SK-N-MC (cell line): Measurements from ENCODE around the gene DDX51.

Source experiments
- DNase-seq: peaks from one replicate; pipeline ENCODE4 v3.0.0-alpha.2; 2011; ENCODE audit warnings: low read depth, low spot score
- H3K27ac ChIP-seq: fragments of 200-600 bp; sonication (generic); 2 replicates; pipeline ENCODE4 v1.5.1; 2016; ENCODE audit warnings: mixed run types
- H3K36me3 ChIP-seq: fragments of 200-600 bp; sonication (generic); 2 replicates; pipeline ENCODE4 v1.6.1; 2017; ENCODE audit warnings: antibody characterized with exemption, low read length, mixed read lengths; ENCODE audit not compliant: insufficient read depth
- H3K4me3 ChIP-seq: fragments of 200-600 bp; sonication (generic); 2 replicates; pipeline ENCODE4 v1.5.1; 2016
- H3K9ac ChIP-seq: fragments of 200-600 bp; sonication (generic); 2 replicates; pipeline ENCODE4 v1.8.0; 2017; ENCODE audit warnings: mixed run types, mixed read lengths; ENCODE audit not compliant: insufficient read length
- H3K9me3 ChIP-seq: fragments of 200-600 bp; sonication (generic); 2 replicates; pipeline ENCODE4 v1.6.1; 2017; ENCODE audit warnings: low read depth, mild to moderate bottlenecking, antibody characterized with exemption, low read length, moderate library complexity, mixed read lengths
- EZH2 ChIP-seq: fragments of 200-600 bp; sonication (generic); IDR thresholded peaks from one replicate; pipeline ENCODE4 v1.6.1; 2017; ENCODE audit warnings: antibody characterized with exemption
- FOXP2 ChIP-seq: optimal IDR thresholded peaks from 2 replicates; pipeline ENCODE3; 2011; ENCODE audit warnings: mild to moderate bottlenecking, moderate library complexity; ENCODE audit not compliant: insufficient read depth; ENCODE audit errors: extremely low read length, control extremely low read depth
- POLR2AphosphoS5 ChIP-seq: IDR thresholded peaks from 2 replicates; pipeline ENCODE4 v1.6.1; 2012; ENCODE audit warnings: mild to moderate bottlenecking, low read depth, low read length, borderline replicate concordance

Gene DDX51

DNA sequence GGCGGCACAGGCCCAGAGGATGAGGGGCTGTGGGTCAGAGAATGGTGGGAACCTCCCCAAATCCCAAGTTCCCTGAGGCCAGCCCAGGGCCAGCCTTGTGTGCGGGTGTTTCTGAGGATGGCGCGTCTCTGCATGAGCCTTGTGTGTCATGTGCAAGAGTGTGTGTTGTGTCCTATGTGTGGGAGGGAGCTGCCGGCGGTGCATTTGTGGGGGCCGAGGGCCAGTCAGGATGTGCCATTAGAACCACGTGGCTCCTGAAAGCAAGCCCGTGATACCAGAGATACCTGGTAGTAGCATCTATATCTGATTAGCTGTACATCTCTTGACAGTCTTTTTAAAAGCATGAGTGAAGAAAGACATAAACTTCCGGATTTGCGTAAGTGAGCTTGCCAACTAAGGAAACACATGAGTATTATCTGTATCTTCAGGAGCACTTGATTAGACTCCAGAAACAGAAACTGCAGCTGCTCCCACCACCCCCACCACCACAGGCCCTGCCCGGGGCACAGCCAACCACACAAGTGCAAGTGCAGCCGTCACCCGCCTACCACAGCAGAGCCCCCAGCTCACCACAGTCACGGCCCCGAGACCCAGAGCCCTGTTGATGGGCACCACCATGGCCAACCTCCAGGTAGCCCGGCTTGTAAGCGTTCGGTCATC is 19.2 kb downstream of the DDX51 start:
- no peak overlapping the region for H3K9ac ChIP-seq
- no peak for TF ChIP-seq POLR2AphosphoS5
- TF ChIP-seq FOXP2 = no peak
- TF ChIP-seq EZH2 = no peak
- H3K27ac ChIP-seq = no peak overlapping the region
- H3K9me3 ChIP-seq = no peaks in the 10 kb centered on the region
- no peak overlapping the region for H3K4me3 ChIP-seq
- DNase-seq = no peak
- peaks cover 26% of the 10 kb centered on the region; the same call in 1 of the 2 replicates for H3K36me3 ChIP-seq

GRCh38 chr12:132123970-132124765 is 20.0 kb downstream of the DDX51 start:
- DNase-seq = no peak
- Histone ChIP-seq H3K36me3 (peaks cover 26% of the 10 kb centered on the region; the same call in 1 of the 2 replicates), H3K27ac (no peak overlapping the region), H3K9ac (no peak overlapping the region), H3K9me3 (no peaks in the 10 kb centered on the region), H3K4me3 (no peak overlapping the region)
- TF ChIP-seq POLR2AphosphoS5 (no peak), FOXP2 (no peak), EZH2 (no peak)

GRCh38 chr12:132121283-132121682 is 22.8 kb downstream of the DDX51 start:
- TF ChIP-seq FOXP2 (no peak), POLR2AphosphoS5 (no peak), EZH2 (no peak)
- no peak overlapping the region for H3K4me3 ChIP-seq
- no peak overlapping the region for H3K27ac ChIP-seq
- H3K9me3 ChIP-seq = no peaks in the 10 kb centered on the region
- no peak for DNase-seq
- H3K36me3 ChIP-seq = peaks cover 7% of the 10 kb centered on the region; the same call in 1 of the 2 replicates
- H3K9ac ChIP-seq = no peak overlapping the region

- Histone ChIP-seq H3K4me3 (no peak overlapping the region), H3K27ac (no peak overlapping the region), H3K36me3 (peaks cover 5% of the 10 kb centered on the region; the same call in 1 of the 2 replicates), H3K9ac (no peak overlapping the region), H3K9me3 (no peaks in the 10 kb centered on the region)
- TF ChIP-seq EZH2 (no peak), POLR2AphosphoS5 (no peak), FOXP2 (no peak)
- no peak for DNase-seq
Observed at GRCh38 chr12:132118876-132119275, 25.2 kb downstream of the DDX51 start.

DNA sequence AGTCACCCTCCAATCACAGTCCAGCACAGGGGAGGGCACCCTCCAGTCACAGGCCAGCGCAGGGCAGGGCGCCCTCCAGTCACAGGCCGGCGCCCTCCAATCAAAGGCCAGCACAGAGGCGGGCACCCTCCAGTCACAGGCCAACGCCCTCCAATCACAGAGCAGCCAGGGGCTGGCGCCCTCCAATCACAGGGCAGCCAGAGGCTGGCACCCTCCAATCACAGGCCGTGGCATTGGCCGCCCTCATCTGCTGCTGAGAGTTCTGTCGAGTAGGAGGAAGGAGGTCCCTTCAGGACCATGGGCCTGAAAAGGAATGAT is 26.6 kb downstream of the DDX51 start:
- TF ChIP-seq POLR2AphosphoS5 (no peak), EZH2 (no peak), FOXP2 (no peak)
- Histone ChIP-seq H3K27ac (no peak overlapping the region), H3K9me3 (no peaks in the 10 kb centered on the region), H3K36me3 (peaks cover 5% of the 10 kb centered on the region; the same call in 1 of the 2 replicates), H3K9ac (no peak overlapping the region), H3K4me3 (no peak overlapping the region)
- no peak for DNase-seq

DNA sequence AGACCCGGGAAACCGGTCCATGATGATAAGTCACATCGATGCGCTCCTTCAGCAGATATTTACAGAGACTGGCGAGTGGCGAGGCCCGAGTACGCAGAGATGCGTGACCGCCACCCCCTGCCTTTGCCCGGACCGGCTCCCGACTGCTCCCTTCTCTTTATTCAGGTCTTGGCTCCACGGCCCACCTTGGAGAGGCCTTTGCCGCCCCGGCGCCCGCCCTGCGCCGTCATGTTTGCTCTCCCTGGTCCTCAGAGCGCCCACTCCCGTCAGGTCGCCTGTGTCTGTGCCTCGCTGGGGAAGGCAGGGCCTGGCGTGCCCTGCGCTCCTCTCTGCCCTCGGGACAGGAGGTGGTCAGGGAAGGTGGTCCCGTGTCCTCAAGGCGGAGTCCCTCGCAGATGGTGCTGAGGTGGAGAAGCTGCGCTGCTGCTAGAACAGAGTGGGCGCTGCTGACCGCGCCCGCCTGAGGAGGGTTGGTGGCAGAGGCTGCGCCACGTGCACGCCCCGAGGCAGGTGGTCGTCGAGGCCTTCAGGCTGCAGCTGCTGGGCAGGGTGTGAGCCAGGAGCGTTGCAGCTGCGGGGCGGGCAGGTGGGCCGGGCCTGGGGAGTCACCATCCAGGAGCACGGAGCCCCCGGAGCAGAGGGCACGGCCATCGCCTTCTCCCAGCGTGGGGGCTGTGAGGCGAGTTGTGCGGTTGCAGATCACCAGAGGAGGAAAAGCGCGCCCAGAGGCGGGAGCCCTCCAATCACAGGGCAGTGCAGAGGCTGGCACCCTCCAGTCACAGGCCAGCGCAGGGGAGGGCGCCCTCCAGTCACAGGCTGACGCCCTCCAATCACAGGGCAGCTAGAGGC is 27.2 kb downstream of the DDX51 start:
- H3K36me3 ChIP-seq = peaks cover 5% of the 10 kb centered on the region; the same call in 1 of the 2 replicates
- H3K4me3 ChIP-seq = no peak overlapping the region
- no peak overlapping the region for H3K27ac ChIP-seq
- DNase-seq = no peak
- H3K9me3 ChIP-seq = no peaks in the 10 kb centered on the region
- no peak overlapping the region for H3K9ac ChIP-seq
- no peak for TF ChIP-seq FOXP2
- no peak for TF ChIP-seq POLR2AphosphoS5
- no peak for TF ChIP-seq EZH2

GRCh38 chr12:132115500-132115899 is 28.6 kb downstream of the DDX51 start:
- Histone ChIP-seq H3K9me3 (no peaks in the 10 kb centered on the region), H3K27ac (no peak overlapping the region), H3K9ac (no peak overlapping the region), H3K36me3 (peaks cover 5% of the 10 kb centered on the region; the same call in 1 of the 2 replicates), H3K4me3 (no peak overlapping the region)
- TF ChIP-seq POLR2AphosphoS5 (no peak), EZH2 (no peak), FOXP2 (no peak)
- no peak for DNase-seq

DNA sequence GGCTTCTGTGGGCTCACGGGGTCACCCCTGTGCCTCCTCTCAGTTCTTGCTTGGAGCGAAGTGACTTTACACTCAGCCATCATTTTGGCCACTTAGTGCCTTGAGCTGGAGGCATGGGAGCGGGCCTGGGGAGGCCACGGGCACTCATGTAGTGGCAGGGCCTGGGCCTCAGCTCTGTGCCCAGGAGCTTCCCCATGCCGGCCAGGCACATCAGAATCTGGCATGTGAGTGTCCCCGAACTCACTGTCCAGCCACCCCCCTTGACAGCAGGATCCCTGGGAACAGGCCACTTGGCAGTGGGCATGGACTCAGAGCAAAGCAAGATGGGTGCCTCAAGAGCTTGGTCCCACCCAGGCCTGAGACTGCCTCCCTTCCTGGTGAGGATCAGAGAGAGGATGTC is 29.5 kb downstream of the DDX51 start:
- TF ChIP-seq FOXP2 (no peak), POLR2AphosphoS5 (no peak), EZH2 (no peak)
- DNase-seq = no peak
- Histone ChIP-seq H3K27ac (no peak overlapping the region), H3K4me3 (no peak overlapping the region), H3K36me3 (peaks cover 5% of the 10 kb centered on the region; the same call in 1 of the 2 replicates), H3K9ac (no peak overlapping the region), H3K9me3 (no peaks in the 10 kb centered on the region)
